GM19468 (cell line): ENCODE results near the gene ANKZF1.
"Not testable (repeated sequence)": the region's sequence is repeated elsewhere in the genome, so short reads cannot be mapped to it uniquely, and the experiment has no call there.

ENCODE experiments used
- ATAC-seq: cut with Tn5 transposase; IDR thresholded peaks from one replicate; pipeline ENCODE4 v1.9.1; 2021; ENCODE audit warnings: mild to moderate bottlenecking, moderate library complexity, moderate number of reproducible peaks; ENCODE audit not compliant: unreplicated experiment; ENCODE audit errors: extremely low read depth

Gene ANKZF1

DNA sequence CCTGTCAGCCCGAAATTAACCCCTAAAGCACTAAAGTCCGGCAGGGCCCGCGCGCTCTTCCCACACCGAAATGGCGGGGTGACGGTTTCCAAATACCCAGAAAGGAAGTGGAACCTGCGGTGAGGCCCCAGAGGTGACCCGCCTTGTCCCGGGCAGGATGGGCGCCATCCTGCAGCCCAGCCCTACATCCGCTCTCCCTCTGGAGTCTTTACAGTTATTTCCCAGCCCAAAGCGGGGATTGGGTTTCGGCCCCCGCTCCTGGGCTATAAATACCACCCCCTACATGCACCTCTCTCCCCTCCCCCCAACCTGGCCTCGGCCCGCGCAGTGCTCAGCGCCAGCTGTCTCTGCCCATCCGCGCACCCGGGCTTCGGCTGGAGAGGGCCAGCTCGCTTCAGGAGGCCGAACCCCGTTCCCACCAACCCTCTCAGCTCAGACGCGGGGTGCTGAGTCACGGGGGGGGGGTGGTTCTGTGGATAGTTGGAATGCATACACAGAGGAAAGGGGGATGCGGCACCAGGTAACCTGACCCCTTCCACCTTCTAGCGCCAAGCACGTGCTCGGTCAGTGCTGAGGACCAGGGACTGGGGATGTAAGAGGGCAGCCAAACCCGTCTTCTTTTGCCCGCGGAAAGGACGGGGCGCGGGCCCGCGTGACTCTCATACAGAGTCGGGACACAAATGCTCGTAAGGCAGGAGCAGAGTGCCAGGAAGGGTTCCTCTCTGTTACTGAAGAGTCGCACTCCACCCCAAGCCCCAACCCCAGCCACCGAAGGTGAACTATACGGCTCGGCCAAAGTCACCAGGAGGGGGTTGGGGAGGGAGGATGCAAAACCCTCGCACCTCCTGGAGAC is 23.5 kb downstream of the ANKZF1 start, which contains the start of gene TUBA4B:
TSS of gene TUBA4B (plus strand) at position 344 of the 853 bp plus-strand sequence. CDS start at position 509, 165 bp downstream.
- no peak for ATAC-seq

GRCh38 chr2:219253753-219254589 is 24.4 kb downstream of the ANKZF1 start, which contains the start of gene TUBA4A:
TSS of gene TUBA4A (minus strand) at chr2:219253918. CDS start at chr2:219253858, 60 bp downstream.
- ATAC-seq = peak; percentile 23

- no peak for ATAC-seq
Measured at GRCh38 chr2:219254590-219255201, 25.1 kb downstream of the ANKZF1 start.

- ATAC-seq = not testable (repeated sequence)
Measured at GRCh38 chr2:219258942-219259341, 29.3 kb downstream of the ANKZF1 start.

- ATAC-seq = no peak
Measured at GRCh38 chr2:219261024-219261855, 31.6 kb downstream of the ANKZF1 start.

GRCh38 chr2:219266232-219266631 is 36.6 kb downstream of the ANKZF1 start:
- ATAC-seq = no peak

DNA sequence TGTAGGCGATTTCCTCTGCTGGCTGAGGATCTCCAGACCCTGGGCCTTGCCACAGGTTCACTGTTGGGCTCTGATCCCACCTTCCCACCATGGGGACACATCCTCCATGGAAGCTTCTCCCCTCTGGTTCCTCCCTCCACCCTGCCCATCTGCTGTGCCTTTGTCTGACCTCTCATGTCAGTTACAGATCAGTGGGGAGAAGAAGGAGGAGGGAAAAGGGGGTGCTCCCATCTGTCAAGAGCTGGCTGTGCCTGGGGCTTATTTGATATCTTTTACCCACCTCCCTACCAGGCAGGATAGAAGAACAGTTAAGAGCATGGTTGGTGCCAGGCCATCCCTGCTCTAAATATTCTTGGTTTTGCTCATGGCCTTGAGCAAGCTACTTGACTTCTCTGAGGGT is 37.3 kb downstream of the ANKZF1 start:
- no peak for ATAC-seq

DNA sequence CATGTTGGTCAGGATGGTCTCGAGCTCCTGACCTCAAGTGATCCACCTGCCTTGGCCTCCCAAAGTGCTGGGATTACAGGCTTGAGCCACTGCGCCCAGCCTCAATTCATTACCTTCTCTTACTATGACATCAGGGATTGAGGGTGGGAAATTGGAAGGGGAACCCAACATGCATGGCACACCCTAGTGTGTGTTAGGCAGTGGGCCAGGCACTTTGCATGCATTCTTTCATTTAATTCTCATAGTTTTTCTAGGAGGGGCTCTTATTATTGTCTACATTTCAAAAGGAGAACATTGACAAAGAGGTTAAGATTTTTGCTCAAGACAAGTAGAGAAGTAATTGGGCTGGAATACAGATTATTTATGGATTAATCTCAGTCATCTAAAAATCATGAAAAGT is 38.7 kb downstream of the ANKZF1 start:
- ATAC-seq = no peak

- ATAC-seq = no peak
Measured at GRCh38 chr2:219269362-219270054, 39.9 kb downstream of the ANKZF1 start.

GRCh38 chr2:219270055-219270372 is 40.4 kb downstream of the ANKZF1 start:
- ATAC-seq = no peak

- no peak for ATAC-seq
Measured at GRCh38 chr2:219271021-219271420, 41.4 kb downstream of the ANKZF1 start.

- no peak for ATAC-seq
Measured at GRCh38 chr2:219272356-219272755, 42.8 kb downstream of the ANKZF1 start.

GRCh38 chr2:219272995-219273394 is 43.4 kb downstream of the ANKZF1 start:
- no peak for ATAC-seq

- no peak for ATAC-seq
Measured at GRCh38 chr2:219273937-219274336, 44.3 kb downstream of the ANKZF1 start.

GRCh38 chr2:219274361-219274921 is 44.8 kb downstream of the ANKZF1 start:
- ATAC-seq = no peak

DNA sequence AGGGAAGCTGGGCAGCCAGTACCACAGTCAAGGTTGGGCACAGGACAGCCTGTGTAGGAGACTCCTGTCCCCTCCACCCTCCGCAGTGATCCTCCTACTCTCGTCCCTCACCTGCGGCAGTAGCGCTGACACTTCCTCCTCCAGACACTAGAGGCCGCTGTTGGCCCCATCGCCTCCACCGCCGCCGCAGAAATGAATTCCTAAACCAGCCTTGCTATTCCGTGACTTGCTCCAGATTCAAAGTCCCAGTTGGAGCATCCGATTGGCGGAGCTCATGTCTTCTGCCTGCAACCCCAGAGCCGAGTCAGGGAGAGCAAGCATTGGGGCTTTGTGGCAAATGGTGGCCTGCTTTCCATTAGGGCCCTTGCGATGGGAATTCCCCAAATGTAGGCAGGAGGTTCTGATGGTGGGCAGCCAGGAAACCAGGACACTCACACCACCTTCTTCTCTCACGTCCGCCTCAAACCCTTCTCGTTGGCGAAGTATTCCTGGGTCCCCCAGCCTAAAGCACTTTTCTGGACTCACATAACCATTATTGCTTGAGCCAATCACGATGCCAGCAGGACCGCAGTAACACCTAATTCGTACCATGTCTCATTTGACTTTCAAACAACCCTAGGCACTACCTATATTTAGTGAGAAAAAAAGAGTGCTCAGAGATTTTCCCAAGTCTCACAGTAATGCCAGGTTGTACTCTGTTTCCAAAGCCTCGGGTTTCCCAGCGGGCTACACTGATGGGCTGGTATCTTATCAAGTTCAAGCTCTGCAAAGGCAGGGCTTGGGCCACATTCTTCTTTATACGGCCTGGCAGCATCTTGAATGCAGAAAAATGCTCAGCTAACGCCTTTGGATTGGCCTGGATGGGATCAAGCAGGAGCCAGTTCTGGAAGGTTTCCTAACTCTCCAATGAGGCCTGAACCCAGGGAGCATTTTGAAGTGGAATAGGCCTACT is 48.4 kb downstream of the ANKZF1 start:
- no peak for ATAC-seq

GRCh38 chr2:219278655-219279150 is 49.1 kb downstream of the ANKZF1 start:
- ATAC-seq = no peak
